Hepatocyte (in vitro differentiated cells): ENCODE data around the gene TREH. TPM values are rescaled to one million over a fixed set of nuclear protein-coding genes. Genes with fewer than 3 reads are reported as not detected.

ENCODE experiments used
- DNase-seq: peaks from one replicate; pipeline ENCODE4 v3.0.0-alpha.2; 2016; ENCODE audit warnings: low spot score
- H2AFZ ChIP-seq: fragments of 200-600 bp; sonication (generic); 2 replicates; pipeline ENCODE4 v1.6.0; 2016; ENCODE audit warnings: antibody characterized with exemption, mild to moderate bottlenecking
- H3K27ac ChIP-seq: fragments of 200-600 bp; sonication (generic); 2 replicates; pipeline ENCODE4 v1.5.1; 2016; ENCODE audit warnings: mild to moderate bottlenecking
- H3K27me3 ChIP-seq: fragments of 200-600 bp; sonication (generic); 2 replicates; pipeline ENCODE4 v1.6.1; 2016
- H3K36me3 ChIP-seq: fragments of 200-600 bp; sonication (generic); replicated peaks from 2 replicates; pipeline ENCODE4 v1.5.1; 2016; ENCODE audit warnings: low read depth; ENCODE audit not compliant: insufficient read depth
- H3K4me1 ChIP-seq: fragments of 200-600 bp; sonication (generic); 2 replicates; pipeline ENCODE4 v1.5.1; 2016; ENCODE audit warnings: mild to moderate bottlenecking, moderate library complexity; ENCODE audit not compliant: insufficient read depth
- H3K4me2 ChIP-seq: fragments of 200-600 bp; sonication (generic); 2 replicates; pipeline ENCODE4 v1.6.0; 2016
- H3K4me3 ChIP-seq: fragments of 200-600 bp; sonication (generic); 2 replicates; pipeline ENCODE4 v1.5.1; 2016; ENCODE audit warnings: mild to moderate bottlenecking
- H3K79me2 ChIP-seq: fragments of 200-600 bp; sonication (generic); 2 replicates; pipeline ENCODE4 v1.6.0; 2017; ENCODE audit warnings: mild to moderate bottlenecking
- H3K9me2 ChIP-seq: fragments of 200-600 bp; sonication (generic); replicated peaks from 2 replicates; pipeline ENCODE4 v1.6.0; 2017; ENCODE audit warnings: mild to moderate bottlenecking; ENCODE audit not compliant: insufficient read depth
- H3K9me3 ChIP-seq: fragments of 200-600 bp; sonication (generic); 2 replicates; pipeline ENCODE4 v1.5.1; 2016; ENCODE audit warnings: low read depth, mild to moderate bottlenecking
- H4K20me1 ChIP-seq: fragments of 200-600 bp; sonication (generic); 2 replicates; pipeline ENCODE4 v1.6.0; 2016; ENCODE audit warnings: mild to moderate bottlenecking; ENCODE audit not compliant: insufficient read depth, poor library complexity, severe bottlenecking
- EZH2 ChIP-seq: fragments of 200-600 bp; sonication (generic); IDR thresholded peaks from 2 replicates; pipeline ENCODE4 v1.6.1; 2016; ENCODE audit warnings: antibody characterized with exemption, mild to moderate bottlenecking, borderline replicate concordance
- EZH2phosphoT487 ChIP-seq: fragments of 200-600 bp; sonication (generic); IDR thresholded peaks from one replicate; pipeline ENCODE4 v1.6.1; 2018; ENCODE audit warnings: antibody characterized with exemption, mild to moderate bottlenecking, low read depth, moderate library complexity; ENCODE audit not compliant: unreplicated experiment, severe bottlenecking
- WGBS: methylation state at CpG from one replicate; pipeline ENCODE4 v1.1.6; 2016; ENCODE audit warnings: low lambda C conversion rate; ENCODE audit errors: missing lambda C conversion rate; 5-methylcytosine and 5-hydroxymethylcytosine counted together
- polyA plus RNA-seq: library from polyadenylated mRNA; unstranded; fragments of >200 nt; fragmentation: Nextera tagmentation; extraction: Ambion mirVana; gene quantifications from 2 replicates; pipeline ENCODE4 v1.2.1, GENCODE V29; 2016
- total RNA-seq: library from RNA; depleted of rRNA; stranded (reverse); fragments of >200 nt; gene quantifications from 2 replicates; pipeline ENCODE4 v1.2.3, GENCODE V29; 2014
- TF ChIP-seq, protein P1 (sequence below): fragments of 200-600 bp; sonication (generic); IDR thresholded peaks from 2 replicates; pipeline ENCODE4 v1.5.1; 2016; ENCODE audit warnings: antibody characterized with exemption, mild to moderate bottlenecking; ENCODE audit not compliant: poor library complexity

The TREH gene
- total and polyA plus RNA-seq, 2 experiments from 2014 or later: 6.6 to 10.7 TPM

DNA sequence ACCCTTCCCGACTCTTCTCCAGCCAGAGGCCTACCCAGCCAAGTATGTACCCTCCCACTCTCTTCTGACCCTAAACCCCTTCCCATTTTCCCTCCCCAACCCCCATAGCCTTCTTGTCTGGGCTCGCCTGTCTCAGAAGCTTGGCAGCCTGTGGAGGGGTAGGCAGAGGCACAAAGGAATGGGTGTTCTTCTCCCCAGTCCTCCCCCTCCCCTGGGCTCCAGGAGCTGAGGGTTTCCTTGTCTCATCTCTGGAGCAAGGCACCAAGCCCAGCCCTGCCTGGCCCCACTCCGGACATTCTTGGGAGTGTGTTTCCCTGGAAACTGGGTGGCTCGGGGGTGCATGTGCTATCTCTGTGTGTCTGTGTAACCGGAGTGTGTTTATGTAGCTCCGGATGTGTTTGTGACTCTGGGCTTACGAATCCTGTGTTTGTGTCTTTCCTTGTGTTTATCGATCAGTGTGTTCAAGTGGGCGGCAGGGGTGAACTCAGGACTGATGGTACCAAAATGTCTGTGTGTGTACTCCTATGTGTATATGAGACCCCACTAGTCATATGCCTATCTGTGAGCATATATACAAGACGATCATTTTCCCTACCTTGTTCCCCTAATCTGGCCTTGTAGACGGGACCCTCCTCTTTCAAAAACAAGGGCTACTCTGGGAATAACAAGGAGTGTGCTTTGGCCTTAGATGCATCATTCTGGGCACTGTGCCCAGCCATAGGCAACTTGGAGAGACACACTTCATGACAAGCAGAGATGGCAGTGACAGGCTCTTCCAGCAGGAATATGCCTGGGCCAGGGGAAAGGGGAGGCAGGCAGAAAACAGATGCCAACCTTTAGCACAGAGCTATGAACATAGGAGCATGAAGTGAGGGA is 61.1 kb downstream of the TREH start:
- no peak for DNase-seq
- peaks cover 67% of the 10 kb centered on the region for H3K4me1 ChIP-seq
- H3K4me3 ChIP-seq: no peak overlapping the region
- peak overlapping the region; percentile 61 for H3K4me2 ChIP-seq
- no peaks in the 10 kb centered on the region for H3K36me3 ChIP-seq
- WGBS: 50% methylated on average over 11 of the region's 11 CpGs
- H3K27me3 ChIP-seq: no peaks in the 10 kb centered on the region
- H3K79me2 ChIP-seq: peaks cover 18% of the 10 kb centered on the region
- H3K27ac ChIP-seq: peak overlapping the region; percentile 96
- no peak for TF ChIP-seq EZH2
- H3K9me3 ChIP-seq: no peaks in the 10 kb centered on the region
- H2AFZ ChIP-seq: no peak overlapping the region
- H4K20me1 ChIP-seq: no peaks in the 10 kb centered on the region
- no peaks in the 10 kb centered on the region for H3K9me2 ChIP-seq

DNA sequence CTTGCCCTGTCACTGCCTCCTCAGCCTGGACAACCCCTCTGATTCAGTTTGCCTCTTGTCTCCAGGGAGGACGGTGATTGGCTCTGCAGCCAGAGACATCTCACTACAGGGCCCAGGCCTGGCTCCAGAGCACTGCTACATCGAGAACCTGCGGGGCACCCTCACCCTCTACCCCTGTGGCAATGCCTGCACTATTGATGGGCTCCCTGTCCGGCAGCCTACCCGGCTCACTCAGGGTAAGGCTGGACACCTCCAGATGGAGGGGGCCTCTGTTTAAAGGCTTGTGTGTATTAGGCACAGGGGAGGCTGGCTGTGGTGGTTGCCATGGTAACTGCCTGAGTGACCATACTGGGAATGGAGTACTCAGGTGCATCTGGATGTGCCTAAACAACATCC is 63.5 kb downstream of the TREH start:
- H3K4me2 ChIP-seq: no peak overlapping the region
- 78% methylated on average over 5 of the region's 5 CpGs for WGBS
- H3K4me1 ChIP-seq: peaks cover 67% of the 10 kb centered on the region

DNA sequence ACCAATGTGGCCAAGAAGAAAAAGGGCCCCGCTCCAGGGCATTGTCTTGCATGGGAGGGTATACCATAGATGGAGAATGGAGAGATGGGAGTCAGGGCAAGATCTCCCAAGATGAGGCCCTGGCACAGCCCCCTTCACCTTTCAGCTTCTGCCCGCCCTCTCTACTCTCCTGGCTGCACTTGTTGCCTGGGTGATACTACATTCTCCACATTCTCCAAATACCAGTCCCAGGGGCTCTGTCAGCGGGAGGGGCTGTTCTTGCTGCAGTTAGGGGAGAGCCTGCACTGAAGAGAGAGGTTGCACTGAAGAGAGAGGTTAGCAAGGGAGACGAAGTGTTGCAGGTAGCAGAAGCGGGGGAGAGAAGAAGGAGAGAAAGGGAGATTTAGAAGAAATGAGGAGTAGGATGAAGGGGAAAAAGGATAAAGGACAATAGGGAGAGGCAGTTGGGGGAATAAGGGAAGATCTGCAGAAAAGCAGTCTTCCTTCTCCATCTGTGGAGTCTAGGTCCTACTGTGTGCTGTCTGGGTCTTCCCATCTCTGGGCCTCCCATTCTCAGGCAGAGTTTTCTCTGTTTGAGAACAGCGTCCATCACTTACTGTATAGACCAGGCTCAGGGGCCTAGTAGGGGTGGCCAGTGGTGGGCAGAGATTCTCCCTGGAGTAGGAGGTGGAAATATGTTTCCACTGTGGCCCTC is 64.0 kb downstream of the TREH start:
- peaks cover 2% of the 10 kb centered on the region for H3K79me2 ChIP-seq
- no peak overlapping the region for H2AFZ ChIP-seq
- H3K9me3 ChIP-seq: no peaks in the 10 kb centered on the region
- 59% methylated on average over 6 of the region's 6 CpGs for WGBS
- no peaks in the 10 kb centered on the region for H4K20me1 ChIP-seq
- H3K4me3 ChIP-seq: no peak overlapping the region
- no peak for DNase-seq
- no peaks in the 10 kb centered on the region for H3K9me2 ChIP-seq
- H3K36me3 ChIP-seq: no peaks in the 10 kb centered on the region
- H3K4me2 ChIP-seq: peak overlapping the region; percentile 29
- TF ChIP-seq, protein P1, sequence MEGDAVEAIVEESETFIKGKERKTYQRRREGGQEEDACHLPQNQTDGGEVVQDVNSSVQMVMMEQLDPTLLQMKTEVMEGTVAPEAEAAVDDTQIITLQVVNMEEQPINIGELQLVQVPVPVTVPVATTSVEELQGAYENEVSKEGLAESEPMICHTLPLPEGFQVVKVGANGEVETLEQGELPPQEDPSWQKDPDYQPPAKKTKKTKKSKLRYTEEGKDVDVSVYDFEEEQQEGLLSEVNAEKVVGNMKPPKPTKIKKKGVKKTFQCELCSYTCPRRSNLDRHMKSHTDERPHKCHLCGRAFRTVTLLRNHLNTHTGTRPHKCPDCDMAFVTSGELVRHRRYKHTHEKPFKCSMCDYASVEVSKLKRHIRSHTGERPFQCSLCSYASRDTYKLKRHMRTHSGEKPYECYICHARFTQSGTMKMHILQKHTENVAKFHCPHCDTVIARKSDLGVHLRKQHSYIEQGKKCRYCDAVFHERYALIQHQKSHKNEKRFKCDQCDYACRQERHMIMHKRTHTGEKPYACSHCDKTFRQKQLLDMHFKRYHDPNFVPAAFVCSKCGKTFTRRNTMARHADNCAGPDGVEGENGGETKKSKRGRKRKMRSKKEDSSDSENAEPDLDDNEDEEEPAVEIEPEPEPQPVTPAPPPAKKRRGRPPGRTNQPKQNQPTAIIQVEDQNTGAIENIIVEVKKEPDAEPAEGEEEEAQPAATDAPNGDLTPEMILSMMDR: no peak
- TF ChIP-seq EZH2phosphoT487 (no peak), EZH2 (no peak)
- peaks cover 4% of the 10 kb centered on the region for H3K27me3 ChIP-seq
- peak overlapping the region; percentile 20 for H3K27ac ChIP-seq
- peaks cover 66% of the 10 kb centered on the region for H3K4me1 ChIP-seq

More for the DNA sequence above, 63.5 kb downstream of the TREH start:
- H3K27ac ChIP-seq: peak overlapping the region; percentile 20
- no peak overlapping the region for H2AFZ ChIP-seq
- DNase-seq: no peak
- H4K20me1 ChIP-seq: no peaks in the 10 kb centered on the region
- no peaks in the 10 kb centered on the region for H3K36me3 ChIP-seq
- H3K9me2 ChIP-seq: no peaks in the 10 kb centered on the region
- H3K27me3 ChIP-seq: no peaks in the 10 kb centered on the region
- no peaks in the 10 kb centered on the region for H3K9me3 ChIP-seq
- TF ChIP-seq, protein P1: no peak
- TF ChIP-seq EZH2phosphoT487 (no peak), EZH2 (no peak)
- peaks cover 7% of the 10 kb centered on the region for H3K79me2 ChIP-seq
- H3K4me3 ChIP-seq: no peak overlapping the region

DNA sequence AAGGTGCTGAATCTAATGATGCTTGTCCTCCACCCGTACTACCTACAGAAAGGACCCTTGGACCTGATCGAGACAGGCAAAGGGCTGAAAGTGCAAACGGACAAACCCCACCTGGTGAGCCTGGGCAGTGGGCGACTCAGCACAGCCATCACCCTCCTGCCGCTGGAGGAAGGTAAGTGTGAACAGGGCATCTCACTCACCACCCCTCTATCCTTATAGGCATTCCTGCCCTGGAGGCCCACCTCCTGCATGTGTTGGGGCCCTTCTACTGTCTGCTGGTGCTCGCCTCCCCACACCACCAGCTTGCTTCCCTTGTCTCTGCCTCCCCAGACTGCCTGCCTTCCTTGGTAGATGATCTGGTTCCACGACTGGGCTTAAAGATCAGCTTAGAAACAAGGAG is 64.9 kb downstream of the TREH start:
- H3K4me2 ChIP-seq: no peak overlapping the region
- TF ChIP-seq, protein P1: no peak
- TF ChIP-seq EZH2 (no peak), EZH2phosphoT487 (no peak)
- H2AFZ ChIP-seq: no peak overlapping the region
- no peaks in the 10 kb centered on the region for H3K9me3 ChIP-seq
- peaks cover 66% of the 10 kb centered on the region for H3K4me1 ChIP-seq
- no peaks in the 10 kb centered on the region for H3K36me3 ChIP-seq
- no peak for DNase-seq
- H3K79me2 ChIP-seq: no peaks in the 10 kb centered on the region
- no peaks in the 10 kb centered on the region for H3K9me2 ChIP-seq
- no peak overlapping the region for H3K4me3 ChIP-seq
- H4K20me1 ChIP-seq: no peaks in the 10 kb centered on the region
- WGBS: 79% methylated on average over 7 of the region's 7 CpGs
- H3K27ac ChIP-seq: no peak overlapping the region
- H3K27me3 ChIP-seq: peaks cover 13% of the 10 kb centered on the region
